Inflammatory macrophage (primary cell): ENCODE results near the gene BANK1.
A peak's percentile ranks its signal among the peaks of the same experiment; 100 is the strongest.

Experiments used
- DNase-seq, 2 donors: peaks; one replicate each; pipeline ENCODE4 v3.0.0-alpha.2; 2020 to 2022
- total RNA-seq, 18 experiments: gene quantifications; one replicate each; lab custom pipeline; 2026; ENCODE audit warnings: mixed read lengths in 6 of 18, inconsistent platforms in 2 of 18; lab: John Stamatoyannopoulos, UW

Gene BANK1
- total RNA-seq, result 0.05 to 10.1 (median 0.71) reads per million in 18 experiments

DNA sequence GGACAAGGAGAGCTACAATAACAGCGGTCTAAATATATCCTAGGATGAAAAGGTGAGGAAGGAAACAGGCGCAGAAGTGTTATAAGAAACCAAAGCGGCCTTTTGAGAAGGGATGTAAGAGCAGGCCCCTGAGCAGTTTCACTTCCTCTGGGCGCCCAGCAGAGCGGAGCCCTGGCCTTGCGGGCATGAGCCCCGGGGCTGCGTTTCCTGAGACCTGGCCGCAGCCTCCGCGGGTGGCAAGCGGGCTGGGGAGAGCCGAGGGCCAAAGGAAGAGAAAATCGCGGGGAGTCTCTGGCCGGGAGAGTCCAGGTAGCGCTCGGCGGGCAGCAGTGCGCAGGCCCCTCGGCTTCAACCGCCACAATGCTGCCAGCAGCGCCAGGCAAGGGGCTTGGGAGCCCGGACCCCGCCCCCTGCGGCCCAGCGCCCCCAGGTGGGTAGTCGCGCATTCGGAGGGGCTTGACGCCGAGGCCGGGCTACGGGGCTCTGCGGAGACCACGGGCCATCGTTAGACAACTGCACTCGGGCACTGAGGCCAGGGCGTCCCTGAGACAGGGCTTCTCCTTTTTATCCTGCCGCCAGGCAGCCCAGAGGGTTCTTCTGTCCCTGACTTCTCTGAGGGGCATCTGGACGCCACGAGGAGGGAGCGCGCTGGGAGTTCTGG, at the start of gene BANK1:
TSS of gene BANK1 (plus strand) at position 210 of the 661 bp plus-strand sequence. CDS start at position 361, 151 bp downstream.
- peak; percentile 62 to 67 for DNase-seq

DNA sequence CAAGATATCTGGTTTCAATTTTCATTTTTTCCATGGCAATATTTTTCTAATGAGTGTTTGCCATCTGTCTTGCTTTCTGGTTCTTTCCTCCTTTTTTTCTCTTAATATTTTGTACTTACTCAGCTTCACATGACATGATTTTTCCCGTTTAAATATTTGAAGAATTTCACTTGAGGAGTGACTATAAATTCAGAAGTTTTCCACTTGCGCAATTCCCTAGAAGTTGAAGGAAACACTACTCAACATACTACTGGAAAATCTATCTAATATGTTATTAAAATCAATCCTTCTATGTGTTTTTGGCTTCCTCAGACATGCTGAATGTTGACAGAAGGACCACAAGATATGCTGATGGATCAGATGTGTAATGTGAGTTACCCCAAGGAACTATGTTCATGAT, 36.8 kb upstream of the BANK1 start:
- no peak for DNase-seq

- DNase-seq, result no peak
These were observed 34.3 kb upstream of the BANK1 start for GRCh38 chr4:101756181-101756580.

DNA sequence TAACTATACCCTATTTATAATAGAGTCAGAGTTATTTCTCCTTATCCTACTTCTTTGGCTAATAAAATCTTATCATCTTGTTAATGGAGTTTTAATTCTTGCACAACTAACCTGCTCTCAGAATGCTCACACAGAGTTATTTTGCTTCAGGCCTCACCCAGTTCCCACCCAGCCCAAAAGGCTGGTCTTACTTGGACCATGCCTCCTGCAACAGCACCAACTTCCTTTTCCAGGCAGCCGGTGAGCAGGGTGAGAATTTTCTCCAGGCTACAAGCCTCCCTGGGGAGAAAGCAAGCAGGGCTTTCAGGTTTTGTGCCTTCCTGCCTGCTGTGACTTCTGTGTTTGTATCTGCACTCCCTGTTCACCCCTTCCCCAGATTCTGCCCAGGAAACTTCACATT, 29.1 kb upstream of the BANK1 start:
- no peak for DNase-seq

- DNase-seq, result no peak
These were observed 28.5 kb upstream of the BANK1 start for GRCh38 chr4:101762025-101762424.

DNA sequence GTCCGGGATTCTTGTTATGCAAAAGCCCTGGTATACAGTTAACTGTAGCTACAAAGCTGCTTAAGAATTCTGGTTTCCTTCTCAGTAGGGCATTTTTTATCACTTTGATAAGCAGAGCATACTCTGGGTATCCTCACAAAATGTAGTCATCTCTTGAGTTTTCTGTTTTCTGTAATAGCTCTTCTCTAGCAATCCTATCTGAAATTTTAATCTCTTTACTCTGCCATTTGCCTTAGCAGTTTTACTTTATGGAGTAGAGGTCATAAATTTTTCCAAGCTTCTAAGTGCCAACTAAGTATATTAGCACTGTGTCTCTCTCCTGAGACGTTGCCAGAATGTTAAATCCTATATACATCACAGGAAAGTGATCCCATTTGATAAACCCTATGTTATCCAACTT, 28.0 kb upstream of the BANK1 start:
- DNase-seq, result no peak

DNA sequence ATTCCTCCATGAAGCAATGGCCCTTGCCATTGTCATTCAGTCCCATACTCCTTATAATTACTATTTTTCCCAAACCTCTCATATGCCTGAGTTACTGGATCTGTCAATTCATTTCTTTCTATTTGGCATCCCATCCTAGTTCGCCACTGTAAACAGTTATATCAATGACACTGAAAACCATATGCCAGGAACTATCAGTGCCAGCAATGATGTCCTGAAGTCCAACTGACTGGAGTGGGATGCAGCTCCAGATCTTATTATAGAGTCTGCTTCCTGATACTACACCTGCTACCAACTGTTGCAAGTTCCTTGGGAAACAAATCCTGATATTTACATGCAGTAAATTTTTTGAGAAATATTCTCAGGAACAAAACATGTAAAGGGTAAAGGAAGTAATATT, 27.0 kb upstream of the BANK1 start:
- no peak for DNase-seq

- no peak for DNase-seq
These were observed 15.7 kb upstream of the BANK1 start for GRCh38 chr4:101774807-101775206.

- DNase-seq, result no peak
These were observed 13.1 kb upstream of the BANK1 start for GRCh38 chr4:101777431-101777830.

DNA sequence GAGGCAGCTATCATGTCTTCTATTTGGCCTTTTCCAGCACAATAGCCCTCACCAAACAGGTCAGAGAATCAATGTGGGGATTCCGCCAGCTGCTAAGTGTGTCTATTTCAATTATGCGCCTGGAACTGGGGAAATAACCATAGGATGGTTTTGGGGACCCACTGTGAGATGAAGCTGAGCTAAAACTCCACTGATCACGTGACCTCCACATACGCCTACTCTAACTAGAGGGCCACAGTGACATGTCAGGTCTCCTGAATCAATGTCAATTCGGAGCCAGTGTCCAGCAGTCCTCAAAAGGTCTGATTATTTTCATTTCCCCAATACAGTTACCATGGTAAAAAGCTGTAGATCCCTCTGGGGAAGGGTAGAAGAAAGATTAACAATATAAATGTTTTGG, 10.2 kb upstream of the BANK1 start:
- no peak for DNase-seq

- no peak for DNase-seq
These were observed 8.0 kb upstream of the BANK1 start for GRCh38 chr4:101782546-101782945.

- DNase-seq, result no peak
These were observed 5.6 kb upstream of the BANK1 start for GRCh38 chr4:101784957-101785356.

DNA sequence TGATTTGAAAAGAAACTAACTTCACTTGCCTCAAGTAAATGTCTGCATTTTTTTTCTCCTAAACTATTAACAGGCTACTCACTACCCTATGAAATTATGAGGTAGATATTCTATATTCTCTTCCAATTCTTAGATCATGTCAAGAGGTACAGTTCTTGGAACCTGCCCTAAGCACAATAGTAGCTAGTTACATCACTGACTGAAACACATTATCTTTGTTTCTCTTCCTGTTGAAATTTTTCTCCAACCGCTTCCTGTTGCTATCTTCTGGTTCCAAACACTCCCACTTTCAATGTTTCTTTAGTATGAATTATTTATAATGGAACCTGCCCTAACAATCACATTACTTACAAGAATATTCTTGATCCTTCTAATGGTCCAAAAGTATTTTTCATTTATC, 5.0 kb upstream of the BANK1 start:
- DNase-seq, result no peak

GRCh38 chr4:101787701-101788316, 2.7 kb upstream of the BANK1 start:
- no peak for DNase-seq

DNA sequence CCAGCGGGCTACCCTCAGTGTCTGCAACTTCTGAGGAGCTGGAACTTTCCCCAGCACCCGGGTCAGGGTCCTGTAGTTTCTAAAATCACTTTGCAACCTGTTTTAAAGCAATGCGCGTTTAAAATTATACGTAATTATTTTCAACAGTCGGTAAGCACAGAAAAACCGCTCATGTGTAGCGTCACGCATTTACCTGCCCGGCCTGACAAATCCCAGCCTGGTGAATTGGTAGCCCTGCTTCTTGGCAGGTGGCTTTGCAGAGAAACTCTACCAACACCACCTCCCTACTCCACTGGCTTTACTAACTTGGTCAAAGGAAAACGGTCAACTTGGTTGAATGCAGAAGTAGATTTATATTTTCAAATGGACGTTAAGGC, 640 bp downstream of the BANK1 start:
- DNase-seq, result no peak

GRCh38 chr4:101792056-101792590, 1.6 kb downstream of the BANK1 start:
- DNase-seq, result peak in 1 of 2 donors; percentile 24

- DNase-seq, result no peak
These were observed 2.9 kb downstream of the BANK1 start for GRCh38 chr4:101793397-101793796.

GRCh38 chr4:101794806-101795205, 4.3 kb downstream of the BANK1 start:
- no peak for DNase-seq

- DNase-seq, result no peak
These were observed 5.2 kb downstream of the BANK1 start for GRCh38 chr4:101795704-101796103.

DNA sequence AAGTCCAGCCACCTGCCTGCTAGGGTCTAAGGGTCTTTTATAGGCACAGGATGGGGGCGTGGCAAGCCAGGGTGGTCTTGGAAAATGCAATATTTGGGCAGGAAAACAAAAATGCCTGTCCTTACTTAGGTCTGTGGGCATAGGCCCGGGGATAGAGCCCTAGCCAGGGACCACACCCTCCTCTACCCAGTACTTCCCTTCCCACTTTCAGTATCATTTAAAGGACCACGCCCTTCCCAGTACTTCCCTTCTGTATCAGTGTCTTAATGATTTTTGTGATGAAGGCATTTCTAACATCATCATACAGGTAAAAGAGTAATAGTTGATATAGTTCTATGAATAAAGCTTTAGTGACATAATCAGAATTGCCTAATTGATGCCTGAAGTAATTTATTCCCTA, 11.4 kb downstream of the BANK1 start:
- peak; percentile 19 to 63 for DNase-seq

DNA sequence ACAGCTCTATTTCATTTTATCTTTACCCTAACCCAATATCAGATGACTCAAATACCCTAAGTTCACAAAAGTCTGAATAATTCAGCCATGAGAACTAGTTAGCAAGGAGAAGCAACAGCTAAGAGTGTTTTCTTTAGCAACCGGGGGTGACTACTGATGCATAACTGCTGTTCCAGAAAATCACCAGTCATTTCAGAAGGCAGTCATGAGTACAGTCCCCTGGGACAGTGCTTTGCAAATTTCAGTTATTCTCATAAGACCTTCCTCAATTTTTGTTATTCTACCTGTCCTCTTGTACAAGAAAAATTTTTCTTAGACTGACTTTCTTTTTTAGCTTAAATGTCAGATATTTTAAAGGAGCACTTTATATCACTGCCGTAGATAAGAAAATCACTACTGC, 16.4 kb downstream of the BANK1 start:
- DNase-seq, result no peak

DNA sequence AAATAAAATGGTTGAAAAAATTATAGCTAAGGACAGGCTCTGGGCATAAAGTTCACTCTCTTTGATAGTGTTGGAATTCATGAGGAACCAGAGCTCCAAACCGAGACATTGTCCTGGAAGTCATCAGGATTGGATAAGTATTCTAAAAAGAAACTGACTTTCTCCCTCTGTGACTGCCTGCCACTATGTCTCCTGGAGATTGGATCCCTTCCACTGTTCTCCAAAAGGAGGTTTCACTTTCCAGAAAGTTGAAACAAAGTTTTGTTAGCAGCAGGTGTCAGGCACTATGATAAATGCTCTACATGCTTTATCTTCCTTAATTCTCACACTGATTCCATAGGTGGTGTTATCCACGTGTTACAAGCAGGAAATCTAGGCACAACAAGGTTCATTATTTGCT, 16.8 kb downstream of the BANK1 start:
- DNase-seq, result no peak

GRCh38 chr4:101813604-101814003, 23.1 kb downstream of the BANK1 start:
- no peak for DNase-seq

DNA sequence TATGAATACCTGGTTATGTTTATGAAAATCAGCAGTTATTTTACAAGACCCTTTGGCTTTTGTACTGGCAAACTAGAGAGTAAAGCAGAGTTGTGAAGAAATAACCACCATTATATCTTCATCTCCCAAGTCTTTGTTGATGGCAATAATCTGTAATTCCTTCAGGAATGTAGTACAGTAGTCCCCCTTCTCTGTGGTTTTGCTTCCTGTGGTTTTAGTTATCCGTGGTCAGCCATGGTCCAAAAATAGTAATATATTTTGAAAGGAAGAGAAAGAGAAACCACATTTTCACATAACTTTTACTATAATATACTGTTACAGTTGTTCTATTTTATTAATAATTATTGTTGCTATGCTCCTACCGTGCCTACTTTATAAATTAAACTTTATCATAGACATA, 27.8 kb downstream of the BANK1 start:
- no peak for DNase-seq
